ENCODE results near the gene COL16A1. TPM values are rescaled to one million over a fixed set of nuclear protein-coding genes. Genes with fewer than 3 reads are reported as not detected.

Gene COL16A1
- total RNA-seq, 2 donors from 2014 or later, result 10.1 to 15.8 TPM

DNA sequence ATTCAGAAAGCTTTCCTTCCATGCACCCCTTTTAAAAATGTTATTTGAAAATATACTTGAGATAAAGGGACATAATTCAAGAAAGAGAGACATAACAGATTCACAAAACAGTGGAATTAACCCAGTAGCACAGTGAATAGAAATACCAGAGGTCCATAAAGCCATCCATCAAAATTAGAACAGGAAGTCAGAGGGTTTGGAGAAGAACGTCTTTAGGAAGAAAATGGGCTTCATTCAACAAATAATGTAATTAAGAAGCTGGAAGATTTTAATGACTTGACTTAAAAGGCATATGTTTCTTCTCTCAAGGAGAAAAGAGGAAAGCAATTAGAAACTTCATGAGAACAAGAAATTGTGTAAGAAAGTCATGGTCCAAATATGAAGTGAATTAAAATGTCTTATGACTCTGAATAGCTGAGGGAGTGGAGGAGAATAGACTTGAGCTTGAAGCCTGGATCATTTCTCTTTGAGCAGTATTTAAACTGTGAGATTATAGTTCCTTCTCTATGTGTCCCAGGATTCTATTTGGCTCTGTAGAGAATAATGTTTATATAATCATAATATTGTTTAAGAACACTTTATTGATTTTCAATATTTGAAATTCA, 94.2 kb downstream of the COL16A1 start:
- 19 to 22% methylated on average over 1 of the region's 1 CpG for WGBS, 2 donors
- TF ChIP-seq, protein P1, sequence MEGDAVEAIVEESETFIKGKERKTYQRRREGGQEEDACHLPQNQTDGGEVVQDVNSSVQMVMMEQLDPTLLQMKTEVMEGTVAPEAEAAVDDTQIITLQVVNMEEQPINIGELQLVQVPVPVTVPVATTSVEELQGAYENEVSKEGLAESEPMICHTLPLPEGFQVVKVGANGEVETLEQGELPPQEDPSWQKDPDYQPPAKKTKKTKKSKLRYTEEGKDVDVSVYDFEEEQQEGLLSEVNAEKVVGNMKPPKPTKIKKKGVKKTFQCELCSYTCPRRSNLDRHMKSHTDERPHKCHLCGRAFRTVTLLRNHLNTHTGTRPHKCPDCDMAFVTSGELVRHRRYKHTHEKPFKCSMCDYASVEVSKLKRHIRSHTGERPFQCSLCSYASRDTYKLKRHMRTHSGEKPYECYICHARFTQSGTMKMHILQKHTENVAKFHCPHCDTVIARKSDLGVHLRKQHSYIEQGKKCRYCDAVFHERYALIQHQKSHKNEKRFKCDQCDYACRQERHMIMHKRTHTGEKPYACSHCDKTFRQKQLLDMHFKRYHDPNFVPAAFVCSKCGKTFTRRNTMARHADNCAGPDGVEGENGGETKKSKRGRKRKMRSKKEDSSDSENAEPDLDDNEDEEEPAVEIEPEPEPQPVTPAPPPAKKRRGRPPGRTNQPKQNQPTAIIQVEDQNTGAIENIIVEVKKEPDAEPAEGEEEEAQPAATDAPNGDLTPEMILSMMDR (IDR thresholded peaks at IDR 0.05), result no peak
- no peak for TF ChIP-seq POLR2A (IDR thresholded peaks at IDR 0.05)
- Histone ChIP-seq H3K36me3 (replicated peaks in 1 of 2; ENCODE audit: insufficient read depth in 1 of 2, low read depth in 2 of 2) (no peaks in the 10 kb centered on the region), H3K4me3 (no peak overlapping the region), H3K27ac (no peak overlapping the region), H3K4me1 (no peaks in the 10 kb centered on the region), H3K9me3 (no peaks in the 10 kb centered on the region), H3K27me3 (no peaks in the 10 kb centered on the region)
- DNase-seq, result no peak
- ATAC-seq, result no peak
- intact Hi-C loops (cut with DNase I), result no loop called here

DNA sequence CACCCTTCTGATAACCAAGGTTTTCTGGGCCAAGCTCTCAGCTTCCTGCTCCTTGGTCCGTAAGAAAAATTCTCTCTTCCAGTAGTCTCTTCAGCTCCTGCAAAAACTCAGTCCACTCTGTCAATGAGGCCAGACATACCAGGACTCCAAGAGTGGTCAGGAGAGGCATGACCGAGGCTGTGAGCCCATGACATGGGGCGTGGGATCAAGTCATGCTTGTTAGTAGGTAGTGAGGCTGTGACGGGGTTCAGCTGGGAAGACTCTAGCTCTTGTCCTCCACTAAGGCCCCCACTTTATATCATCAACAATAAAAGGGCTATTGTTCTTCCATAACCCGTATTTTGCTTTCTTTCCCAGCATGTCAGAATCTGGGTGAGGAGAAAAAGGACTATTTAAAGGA, 96.5 kb downstream of the COL16A1 start:
- TF ChIP-seq, protein P1 (IDR thresholded peaks at IDR 0.05), result no peak
- TF ChIP-seq POLR2A (IDR thresholded peaks at IDR 0.05), result no peak
- WGBS, 2 donors, result 82 to 90% methylated on average over 5 of the region's 5 CpGs
- ATAC-seq (no peak), DNase-seq (no peak)
- no peak overlapping the region for H3K27ac ChIP-seq
- H3K27me3 ChIP-seq, result no peaks in the 10 kb centered on the region
- no peak overlapping the region for H3K4me3 ChIP-seq
- no peaks in the 10 kb centered on the region for H3K9me3 ChIP-seq
- H3K36me3 ChIP-seq (replicated peaks in 1 of 2; ENCODE audit: insufficient read depth in 1 of 2, low read depth in 2 of 2), result no peaks in the 10 kb centered on the region
- intact Hi-C loops (cut with DNase I), result no loop called here
- H3K4me1 ChIP-seq, result no peaks in the 10 kb centered on the region

GRCh38 chr1:31605908-31606427, 97.8 kb downstream of the COL16A1 start:
- no peak for TF ChIP-seq POLR2A (IDR thresholded peaks at IDR 0.05)
- TF ChIP-seq, protein P1 (IDR thresholded peaks at IDR 0.05), result no peak
- no peak overlapping the region for H3K4me3 ChIP-seq
- H3K36me3 ChIP-seq (replicated peaks in 1 of 2; ENCODE audit: insufficient read depth in 1 of 2, low read depth in 2 of 2), result no peaks in the 10 kb centered on the region
- WGBS, 2 donors, result 78 to 89% methylated on average over 4 of the region's 4 CpGs
- no peak overlapping the region for H3K27ac ChIP-seq
- H3K9me3 ChIP-seq, result no peaks in the 10 kb centered on the region
- ATAC-seq (no peak), DNase-seq (no peak)
- H3K27me3 ChIP-seq, result no peaks in the 10 kb centered on the region
- H3K4me1 ChIP-seq, result no peaks in the 10 kb centered on the region
- intact Hi-C loops (cut with DNase I), result no loop called here

Other genes starting within 250 kb of the COL16A1 start
- 100 to 1,000 TPM in 1 of 2 donors, 10 to 100 TPM in 1; 47.2 to 148 TPM for gene TINAGL1, start 127.5 kb downstream of the COL16A1 start, total RNA-seq
- not detected for gene HCRTR1, start 86.3 kb downstream of the COL16A1 start, total RNA-seq
- gene PEF1, start 59.1 kb downstream of the COL16A1 start, total RNA-seq, result 10 to 100 TPM; 23.6 to 24.1 TPM
- 1 to 10 TPM in 1 of 2 donors, under 1 TPM in 1; 0.26 to 3.0 TPM for gene ADGRB2, start 60.3 kb upstream of the COL16A1 start, total RNA-seq
- under 1 TPM in 1 of 2 donors, not detected in 1; 0.26 TPM for gene SPOCD1, start 112.0 kb upstream of the COL16A1 start, total RNA-seq
- gene PTP4A2, start 234.4 kb upstream of the COL16A1 start, total RNA-seq, result 100 to 1,000 TPM in 1 of 2 donors, 10 to 100 TPM in 1; 79.6 to 103 TPM